Smooth muscle cell (in vitro differentiated cells): ENCODE results near the gene PKP2. TPM values are rescaled to one million over a fixed set of nuclear protein-coding genes. Genes with fewer than 3 reads are reported as not detected.

Experiments used
- DNase-seq: peaks from one replicate; lab custom pipeline; 2025; ENCODE audit not compliant: unreplicated experiment; lab: John Stamatoyannopoulos, UW
- H2AFZ ChIP-seq: fragments of 200-600 bp; sonication (generic); 2 replicates; pipeline ENCODE4 v1.6.0; 2016; ENCODE audit warnings: antibody characterized with exemption, low read depth, mild to moderate bottlenecking
- H3F3A ChIP-seq: fragments of 200-600 bp; sonication (generic); 2 replicates; pipeline ENCODE4 v1.6.0; 2017; ENCODE audit warnings: antibody characterized with exemption, low read depth
- H3K27ac ChIP-seq: fragments of 200-600 bp; sonication (generic); 2 replicates; pipeline ENCODE4 v1.5.1; 2016; ENCODE audit warnings: low read depth, mild to moderate bottlenecking
- H3K27me3 ChIP-seq: fragments of 200-600 bp; sonication (generic); 2 replicates; pipeline ENCODE4 v1.6.1; 2016; ENCODE audit warnings: low read depth, mild to moderate bottlenecking
- H3K36me3 ChIP-seq: fragments of 200-600 bp; sonication (generic); 2 replicates; pipeline ENCODE4 v1.5.1; 2016; ENCODE audit warnings: low read depth
- H3K4me1 ChIP-seq: fragments of 200-600 bp; sonication (generic); 2 replicates; pipeline ENCODE4 v1.5.1; 2016; ENCODE audit warnings: low read depth
- H3K4me2 ChIP-seq: fragments of 200-600 bp; sonication (generic); 2 replicates; pipeline ENCODE4 v1.6.0; 2016; ENCODE audit warnings: mild to moderate bottlenecking
- H3K4me3 ChIP-seq: fragments of 200-600 bp; sonication (generic); 2 replicates; pipeline ENCODE4 v1.5.1; 2016; ENCODE audit warnings: mild to moderate bottlenecking
- H3K79me2 ChIP-seq: fragments of 200-600 bp; sonication (generic); 2 replicates; pipeline ENCODE4 v1.6.0; 2016; ENCODE audit warnings: low read depth, mild to moderate bottlenecking
- H3K9ac ChIP-seq: fragments of 200-600 bp; sonication (generic); 2 replicates; pipeline ENCODE4 v1.6.0; 2016; ENCODE audit warnings: low read depth
- H3K9me3 ChIP-seq: fragments of 200-600 bp; sonication (generic); replicated peaks from 2 replicates; pipeline ENCODE4 v1.5.1; 2016; ENCODE audit warnings: low read depth
- H4K20me1 ChIP-seq: fragments of 200-600 bp; sonication (generic); 2 replicates; pipeline ENCODE4 v1.6.0; 2016; ENCODE audit warnings: low read depth
- CTCF ChIP-seq: fragments of 200-600 bp; sonication (generic); IDR thresholded peaks from 2 replicates; pipeline ENCODE4 v1.5.1; 2017; ENCODE audit warnings: borderline replicate concordance, mild to moderate bottlenecking, antibody characterized with exemption; ENCODE audit not compliant: insufficient read depth, poor library complexity, severe bottlenecking
- WGBS: methylation state at CpG from one replicate; pipeline ENCODE4 v1.1.7; 2016; ENCODE audit warnings: low lambda C conversion rate; 5-methylcytosine and 5-hydroxymethylcytosine counted together
- polyA plus RNA-seq: library from polyadenylated mRNA; unstranded; fragments of >200 nt; fragmentation: Nextera tagmentation; extraction: Ambion mirVana; gene quantifications from 2 replicates; pipeline ENCODE4 v1.2.1, GENCODE V29; 2016
- total RNA-seq: library from RNA; depleted of rRNA; stranded (reverse); fragments of >200 nt; gene quantifications from 2 replicates; pipeline ENCODE4 v1.2.3, GENCODE V29; 2014

PKP2 gene
- total and polyA plus RNA-seq, 2 experiments from 2014 or later: 7.3 to 22.3 TPM

DNA sequence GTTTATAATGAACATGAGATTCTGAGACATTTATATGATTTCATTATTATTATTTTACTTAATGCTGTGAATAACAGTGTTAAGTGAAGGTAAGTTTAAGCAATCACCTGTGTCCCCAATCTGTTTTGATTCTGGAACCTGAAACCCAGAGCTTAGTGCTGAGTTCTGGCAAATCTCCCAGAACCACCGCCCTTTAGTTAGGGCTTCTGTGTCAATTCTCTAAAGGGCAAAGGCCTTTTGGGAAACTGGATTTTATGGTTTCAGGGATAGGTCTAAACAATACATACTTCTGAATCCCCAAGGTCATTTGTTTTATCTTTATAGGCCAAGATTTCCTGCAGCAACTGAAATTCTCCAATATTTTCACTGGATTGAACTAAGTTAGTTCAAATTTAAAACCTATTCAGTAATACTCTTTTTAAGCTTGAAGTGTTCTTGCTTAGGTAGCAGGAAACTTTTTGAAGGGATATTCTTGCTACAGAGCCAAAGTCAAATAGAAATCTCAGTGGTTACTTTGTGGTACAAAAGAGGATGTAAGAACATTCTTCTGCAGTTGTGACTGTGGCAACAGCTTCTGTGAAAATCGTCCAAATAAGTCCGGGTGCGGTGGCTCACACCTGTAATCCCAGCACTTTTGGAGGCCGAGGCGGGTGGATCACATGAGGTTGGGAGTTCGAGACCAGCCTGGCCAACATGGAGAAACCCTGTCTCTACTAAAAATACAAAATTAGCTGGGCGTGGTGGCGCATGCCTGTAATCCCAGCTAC lies 10.0 kb upstream of the PKP2 start:
- H3K4me2 ChIP-seq: no peak overlapping the region
- H3K27ac ChIP-seq: no peak overlapping the region
- H3K9me3 ChIP-seq: no peaks in the 10 kb centered on the region
- no peaks in the 10 kb centered on the region for H4K20me1 ChIP-seq
- no peaks in the 10 kb centered on the region for H3F3A ChIP-seq
- H3K9ac ChIP-seq: no peak overlapping the region
- no peak overlapping the region for H2AFZ ChIP-seq
- DNase-seq: no peak
- 90% methylated on average over 9 of the region's 9 CpGs for WGBS
- no peaks in the 10 kb centered on the region for H3K27me3 ChIP-seq
- H3K4me1 ChIP-seq: peaks cover 6% of the 10 kb centered on the region
- TF ChIP-seq CTCF: no peak
- no peaks in the 10 kb centered on the region for H3K79me2 ChIP-seq
- no peaks in the 10 kb centered on the region for H3K36me3 ChIP-seq
- H3K4me3 ChIP-seq: no peak overlapping the region

DNA sequence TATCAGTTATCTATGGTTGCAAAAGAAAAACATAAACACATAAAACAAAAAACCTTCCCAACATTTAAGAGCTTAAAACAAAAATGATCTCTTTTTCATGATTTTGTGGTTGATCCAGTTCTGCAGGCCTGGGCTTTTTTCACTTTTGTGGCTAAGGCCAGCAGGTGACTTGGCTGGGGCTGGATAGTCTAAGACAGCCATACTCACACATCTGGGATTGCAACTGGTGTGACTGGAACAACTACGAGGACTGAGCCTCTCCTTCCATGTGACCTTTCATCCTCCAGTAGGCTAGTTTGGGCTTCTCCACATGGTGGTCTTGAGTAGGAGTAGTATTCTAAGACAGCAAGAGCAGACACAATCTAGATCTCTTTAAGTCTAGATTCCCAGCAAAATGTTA lies 7.2 kb upstream of the PKP2 start:
- TF ChIP-seq CTCF: no peak
- DNase-seq: no peak
- Histone ChIP-seq H3K36me3 (no peaks in the 10 kb centered on the region), H3K4me3 (no peak overlapping the region), H3K4me2 (no peak overlapping the region), H3K27ac (no peak overlapping the region), H3K27me3 (no peaks in the 10 kb centered on the region), H3K79me2 (no peaks in the 10 kb centered on the region), H3K4me1 (peaks cover 6% of the 10 kb centered on the region), H3F3A (peaks cover 8% of the 10 kb centered on the region), H3K9me3 (no peaks in the 10 kb centered on the region), H4K20me1 (no peaks in the 10 kb centered on the region), H2AFZ (no peak overlapping the region), H3K9ac (no peak overlapping the region)
- WGBS: 65% methylated on average over 1 of the region's 1 CpG

- DNase-seq: no peak
- WGBS: 87% methylated on average over 1 of the region's 1 CpG
- Histone ChIP-seq H3K79me2 (no peaks in the 10 kb centered on the region), H3K27me3 (no peaks in the 10 kb centered on the region), H3K9me3 (no peaks in the 10 kb centered on the region), H3K27ac (no peak overlapping the region), H3F3A (peaks cover 8% of the 10 kb centered on the region), H2AFZ (no peak overlapping the region), H3K4me2 (no peak overlapping the region), H3K4me1 (peaks cover 6% of the 10 kb centered on the region), H4K20me1 (no peaks in the 10 kb centered on the region), H3K9ac (no peak overlapping the region), H3K36me3 (no peaks in the 10 kb centered on the region), H3K4me3 (no peak overlapping the region)
- TF ChIP-seq CTCF: no peak
Observed at GRCh38 chr12:32903318-32903717, 6.7 kb upstream of the PKP2 start.
